GDM1 (cell line): ENCODE results near the gene CLEC10A.
"Not testable (repeated sequence)": the region's sequence is repeated elsewhere in the genome, so short reads cannot be mapped to it uniquely, and the experiment has no call there.

Source experiments
- DNase-seq: peaks from one replicate; lab custom pipeline; 2025; lab: John Stamatoyannopoulos, UW

The CLEC10A gene

DNA sequence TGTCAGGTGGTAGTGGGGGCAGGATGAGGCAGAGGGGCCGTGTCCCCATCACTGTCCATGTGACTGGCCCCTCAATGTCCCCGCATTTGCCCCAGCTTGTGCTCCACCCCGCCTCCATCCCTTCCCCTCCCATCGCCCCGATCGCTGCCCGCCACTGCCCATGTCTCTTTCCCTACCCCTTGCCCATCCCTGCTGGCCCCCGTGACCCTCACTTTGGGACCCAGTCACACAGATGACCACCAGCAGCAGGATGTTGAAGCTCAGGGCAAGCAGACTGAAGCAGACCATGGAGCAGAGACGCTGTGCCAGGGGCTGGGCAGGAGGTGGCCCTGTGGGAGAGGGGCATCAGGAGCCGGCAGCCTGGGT lies 28.5 kb upstream of the CLEC10A start:
- no peak for DNase-seq

DNA sequence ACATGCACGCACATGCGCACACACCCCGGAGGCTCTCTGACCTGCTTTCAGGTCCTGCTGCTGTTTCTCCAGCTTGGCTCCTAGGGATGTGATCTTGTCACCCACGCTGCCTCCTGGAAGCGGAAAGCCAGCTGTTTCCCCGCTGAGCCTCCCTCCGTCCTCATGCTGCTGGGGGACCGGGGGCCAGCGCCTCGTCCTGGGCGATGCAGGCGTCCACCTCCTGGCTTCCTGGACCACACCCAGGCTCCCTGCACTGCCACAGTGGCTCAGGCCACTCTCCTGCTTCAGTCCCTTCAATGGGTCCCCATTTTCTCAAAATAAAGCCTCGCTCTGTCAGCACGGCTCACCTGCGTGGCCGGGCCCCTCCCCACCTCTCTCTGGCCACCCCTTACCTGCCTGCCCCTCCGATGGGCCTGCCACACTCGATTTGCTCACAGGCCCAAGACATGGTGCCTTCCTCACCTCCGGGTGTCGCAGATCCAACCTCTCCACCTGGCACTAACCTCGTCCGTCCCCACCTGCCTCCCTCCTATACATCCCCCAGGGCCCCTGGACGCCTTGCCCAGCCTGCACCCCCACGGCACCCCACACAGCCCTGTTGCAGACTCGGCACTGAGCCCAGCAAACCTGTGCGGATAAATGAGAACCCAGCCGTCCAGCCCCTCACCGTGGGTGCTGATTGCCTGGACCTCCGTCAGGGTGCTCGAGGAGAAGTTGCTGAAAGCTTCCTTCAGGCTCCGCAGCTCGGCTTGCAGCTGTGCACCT lies 27.9 kb upstream of the CLEC10A start:
- no peak for DNase-seq

DNA sequence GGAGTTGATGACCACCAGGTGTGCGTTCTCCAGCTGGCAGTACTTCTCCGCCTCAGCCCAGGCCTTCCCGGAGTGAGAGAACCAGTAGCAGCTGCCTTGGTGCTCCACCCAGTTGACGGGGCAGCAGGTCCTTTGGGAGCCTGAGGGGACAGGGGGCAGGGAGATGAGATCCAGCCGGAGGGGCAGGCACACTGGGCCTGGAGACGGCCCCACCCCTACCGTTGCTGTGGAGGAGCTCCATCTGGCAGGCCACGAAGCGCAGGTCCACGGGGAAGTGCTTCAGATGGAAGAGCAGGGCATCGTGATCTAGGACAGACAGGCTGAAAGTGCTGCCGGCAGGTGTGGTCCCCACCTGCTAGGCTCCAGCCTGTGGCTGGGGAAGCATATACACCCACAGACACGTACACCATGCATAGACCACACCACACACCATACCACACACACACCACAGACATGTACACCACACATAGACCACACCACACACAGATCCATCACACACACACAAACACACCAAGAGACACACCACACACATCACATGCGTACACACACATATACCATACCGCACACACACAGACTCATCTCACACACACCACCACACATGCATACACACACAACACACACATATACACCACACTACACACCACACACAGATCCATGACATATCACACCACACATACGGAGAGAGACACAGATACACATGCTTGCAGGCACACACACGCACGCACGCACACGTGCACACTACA lies 27.1 kb upstream of the CLEC10A start:
- no peak for DNase-seq

DNA sequence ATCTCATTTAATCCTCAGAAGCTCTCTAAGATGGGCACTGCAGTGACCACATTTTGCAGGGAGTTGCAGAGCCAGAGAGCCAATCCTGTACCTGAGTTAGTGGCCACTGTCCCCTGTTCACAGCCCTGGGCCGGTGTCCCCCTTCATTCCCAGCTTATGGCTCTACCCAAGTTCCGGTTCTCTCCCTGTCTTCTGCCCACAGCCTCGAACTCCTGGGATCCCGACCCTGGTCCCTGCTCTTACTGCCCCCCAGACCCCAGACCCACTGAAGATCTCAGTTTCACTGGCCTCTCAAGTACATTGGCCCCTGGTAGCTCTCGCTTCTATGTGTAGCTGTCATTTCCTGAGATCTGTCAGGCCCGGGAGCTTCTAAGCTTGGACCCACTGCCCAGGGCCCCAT lies 22.4 kb upstream of the CLEC10A start:
- no peak for DNase-seq

DNA sequence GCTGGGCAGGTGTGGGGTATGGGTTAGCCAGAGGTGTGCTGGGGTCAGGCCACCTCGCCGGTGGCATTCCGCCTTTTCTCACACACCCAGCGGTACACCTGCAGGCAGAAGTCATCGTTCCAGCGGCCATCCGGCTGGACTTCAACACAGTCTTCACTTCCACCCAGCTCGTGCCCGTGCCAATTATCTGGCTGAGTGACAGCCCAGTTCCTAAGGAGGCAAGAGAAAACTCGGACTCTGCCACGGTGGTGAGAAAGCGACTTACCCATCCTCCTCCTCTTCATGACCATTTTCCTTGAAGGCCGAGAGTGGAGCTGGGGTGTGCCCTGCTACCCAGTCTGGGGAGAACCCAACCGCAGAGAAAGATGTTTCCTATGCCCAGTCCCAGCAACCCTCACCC lies 21.5 kb upstream of the CLEC10A start:
- DNase-seq = no peak

DNA sequence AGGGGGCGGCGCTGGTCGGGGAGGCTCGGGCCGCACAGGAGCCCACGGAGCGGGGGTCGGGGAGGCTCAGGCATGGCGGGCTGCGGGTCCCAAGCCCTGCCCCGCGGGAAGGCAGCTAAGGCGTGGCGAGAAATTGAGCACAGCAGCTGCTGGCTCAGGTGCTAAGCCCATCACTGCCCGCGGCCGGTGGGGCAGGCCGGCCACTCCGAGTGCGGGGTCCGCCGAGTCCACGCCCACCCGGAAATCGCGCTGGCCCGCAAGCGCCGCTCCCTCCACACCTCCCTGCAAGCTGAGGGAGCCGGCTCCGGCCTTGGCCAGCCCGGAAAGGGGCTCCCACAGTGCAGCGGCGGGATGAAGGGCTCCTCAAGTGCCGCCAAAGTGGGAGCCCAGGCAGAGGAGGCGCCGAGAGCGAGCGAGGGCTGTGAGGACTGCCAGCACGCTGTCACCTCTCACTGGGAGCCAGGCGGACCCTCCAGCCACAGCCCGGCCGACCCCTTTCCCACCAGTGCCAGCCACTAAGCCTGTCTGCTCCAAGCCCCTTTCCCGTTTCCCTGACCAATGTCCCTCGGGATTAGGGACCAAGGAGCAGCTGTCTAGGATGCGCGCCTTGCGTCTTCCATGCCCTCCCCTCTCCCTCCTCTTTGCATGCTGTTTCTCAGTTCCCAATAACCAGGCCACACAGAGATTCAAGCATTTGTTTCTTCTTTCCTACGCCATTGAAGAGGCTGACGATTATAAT lies 20.8 kb upstream of the CLEC10A start:
- DNase-seq = not testable (repeated sequence)

DNA sequence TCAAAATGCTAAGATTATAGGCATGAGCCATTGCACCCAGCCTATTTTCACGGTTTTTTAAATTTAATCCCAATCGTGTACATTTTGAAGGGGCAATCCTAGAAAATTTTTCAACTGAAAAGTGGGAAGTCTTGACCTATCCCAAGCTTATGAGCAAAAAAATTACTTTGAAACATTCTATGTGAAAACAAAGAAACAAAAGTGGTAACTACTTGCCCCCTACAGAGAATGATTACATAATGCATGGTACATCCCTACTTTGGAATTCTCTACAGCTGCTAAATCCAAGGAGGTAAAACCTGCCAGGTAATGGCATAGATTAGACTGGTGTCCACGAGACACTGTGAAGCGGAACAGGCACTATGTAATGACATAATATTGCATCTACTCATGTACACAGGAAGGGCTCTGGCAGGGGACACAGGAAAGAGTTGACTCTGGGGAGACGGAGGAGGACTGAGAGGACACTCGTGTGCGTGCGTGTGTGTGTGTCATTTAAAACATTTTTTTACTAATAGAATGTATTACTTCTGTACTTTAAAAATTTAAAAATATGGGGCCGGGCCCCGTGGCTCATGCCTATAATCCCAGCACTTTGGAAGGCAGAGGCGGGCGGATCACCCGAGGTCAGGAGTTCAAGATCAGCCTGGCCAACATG lies 18.9 kb upstream of the CLEC10A start:
- DNase-seq = no peak

DNA sequence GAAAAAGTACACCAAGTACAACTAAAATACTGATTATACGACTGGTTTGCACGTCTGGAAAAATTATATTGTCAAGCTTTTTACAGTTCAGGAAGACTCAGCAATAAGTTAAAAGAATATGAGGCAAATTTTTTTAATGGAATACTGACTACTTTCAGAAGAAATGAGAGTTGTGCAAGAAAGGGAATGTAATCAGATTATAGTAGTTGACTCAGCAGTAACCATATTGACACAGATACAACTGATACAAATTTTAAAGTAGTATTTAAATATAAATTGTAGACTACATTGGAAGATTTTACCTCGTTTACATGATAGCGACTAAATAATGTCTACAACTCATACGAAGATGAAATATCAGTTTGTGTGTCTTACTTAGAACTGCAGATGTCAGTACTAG lies 17.9 kb upstream of the CLEC10A start:
- DNase-seq = no peak

DNA sequence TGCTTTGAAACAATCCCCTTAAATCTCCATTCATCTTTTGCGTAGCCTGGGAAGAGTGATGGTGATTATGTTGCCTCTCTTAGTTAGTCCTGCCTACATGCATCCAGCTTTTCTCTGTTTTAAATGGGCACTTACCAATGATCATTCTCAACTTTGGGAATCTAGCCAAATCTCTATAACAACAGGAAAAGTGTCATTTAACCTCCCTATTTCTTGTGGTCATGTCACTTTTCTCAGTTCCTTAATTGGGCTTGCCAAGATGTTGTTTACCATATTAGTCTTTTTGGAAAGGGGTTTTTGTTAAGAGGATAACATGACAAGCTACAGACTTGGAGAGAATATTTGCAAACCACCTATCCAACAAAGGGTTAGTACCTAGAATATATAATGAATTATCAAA lies 15.6 kb upstream of the CLEC10A start:
- DNase-seq = peak; percentile 45

DNA sequence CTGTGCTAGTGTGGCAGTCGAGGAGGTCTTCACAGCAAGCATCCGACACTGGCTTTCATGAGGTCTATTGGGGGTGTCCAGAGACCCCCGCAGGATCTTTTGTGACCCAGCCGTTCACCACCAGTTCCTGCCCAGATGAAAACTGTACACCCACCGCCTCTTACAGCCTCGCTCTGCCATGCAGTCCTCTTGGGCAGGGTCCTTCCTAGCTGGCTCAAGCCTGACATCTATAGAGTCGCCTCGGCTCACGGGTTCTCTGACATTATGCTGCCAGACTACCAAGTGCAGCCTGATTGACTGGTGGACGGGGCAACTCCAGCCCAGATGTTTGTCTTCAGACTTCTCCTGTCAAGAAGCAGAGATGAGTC lies 14.6 kb upstream of the CLEC10A start:
- DNase-seq = no peak

DNA sequence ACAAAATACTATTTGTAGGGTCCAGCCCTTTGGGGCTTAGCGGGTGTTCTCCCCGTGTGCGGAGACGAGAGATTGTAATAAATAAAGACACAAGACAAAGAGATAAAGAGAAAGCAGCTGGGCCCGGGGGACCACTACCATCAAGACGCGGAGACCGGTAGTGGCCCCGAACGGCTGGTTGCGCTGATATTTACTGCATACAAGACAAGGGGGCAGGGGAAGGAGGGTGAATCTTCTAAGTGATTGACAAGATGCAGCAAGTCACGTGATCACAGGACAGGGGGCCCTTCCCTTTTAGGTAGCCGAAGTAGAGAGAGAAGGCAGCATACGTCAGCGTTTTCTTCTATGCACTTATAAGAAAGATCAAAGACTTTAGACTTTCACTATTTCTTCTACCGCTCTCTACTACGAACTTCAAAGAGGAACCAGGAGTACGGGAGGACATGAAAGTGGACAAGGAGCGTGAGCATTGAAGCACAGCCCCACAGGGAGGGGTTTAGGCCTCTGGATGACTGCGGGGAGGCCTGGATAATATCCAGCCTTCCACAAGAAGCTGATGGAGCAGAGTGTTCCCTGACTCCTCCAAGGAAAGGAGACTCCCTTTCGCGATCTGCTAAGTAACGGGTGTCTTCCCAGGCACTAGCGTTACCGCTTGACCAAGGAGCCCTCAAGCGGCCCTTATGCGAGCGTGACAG lies 11.4 kb upstream of the CLEC10A start:
- not testable (repeated sequence) for DNase-seq

DNA sequence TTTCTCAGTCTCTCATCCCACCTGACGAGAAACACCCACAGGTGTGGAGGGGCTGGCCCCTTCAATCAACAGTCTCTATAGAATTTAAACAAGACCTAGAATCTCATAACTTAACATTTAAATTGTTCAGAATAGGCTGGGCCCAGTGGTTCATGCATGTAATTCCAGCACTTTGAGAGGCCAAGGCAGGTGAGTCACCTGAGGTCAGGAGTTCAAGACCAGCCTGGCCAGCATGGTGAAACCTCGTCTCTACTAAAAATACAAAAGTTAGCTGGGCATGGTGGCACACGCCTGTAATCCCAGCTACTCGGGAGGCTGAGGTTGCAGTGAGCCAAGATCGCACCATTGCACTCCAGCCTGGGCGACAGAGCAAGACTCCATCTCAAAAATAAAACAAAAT lies 9.5 kb upstream of the CLEC10A start:
- not testable (repeated sequence) for DNase-seq

DNA sequence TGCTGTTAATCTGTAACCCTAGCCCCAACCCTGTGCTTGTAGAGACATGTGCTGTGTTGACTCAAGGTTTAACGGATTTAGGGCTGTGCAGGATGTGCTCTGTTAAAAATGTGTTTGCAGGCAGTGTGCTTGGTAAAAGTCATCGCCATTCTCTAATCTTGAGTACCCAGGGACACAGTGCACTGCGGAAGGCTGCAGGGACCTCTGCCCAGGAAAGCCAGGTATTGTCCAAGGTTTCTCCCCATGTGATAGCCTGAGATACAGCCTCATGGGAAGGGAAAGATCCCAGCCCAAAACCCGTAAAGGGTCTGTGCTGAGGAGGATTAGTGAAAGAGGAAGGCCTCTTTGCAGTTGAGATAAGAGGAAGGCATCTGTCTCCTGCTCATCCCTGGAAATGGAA lies 8.4 kb upstream of the CLEC10A start:
- DNase-seq = not testable (repeated sequence)

DNA sequence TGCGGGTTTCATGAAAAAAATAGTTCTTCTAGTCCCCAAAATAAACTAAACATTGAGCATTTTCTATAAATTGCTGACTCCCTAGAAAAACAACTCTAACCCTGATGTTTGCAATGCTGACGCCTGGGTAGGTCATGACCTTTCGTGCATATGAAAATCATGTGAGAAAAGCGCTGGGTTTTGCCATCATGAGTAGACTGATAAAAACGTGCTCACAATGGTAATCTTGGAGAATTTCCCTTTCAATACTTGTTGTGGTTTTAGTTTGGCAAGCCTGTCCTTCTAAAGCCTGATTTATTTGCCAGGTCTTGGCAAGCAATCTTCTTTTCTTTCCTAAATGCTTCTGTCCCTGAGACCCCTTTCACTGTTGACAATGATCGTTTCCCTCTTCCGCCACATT lies 4.0 kb upstream of the CLEC10A start:
- DNase-seq = no peak

DNA sequence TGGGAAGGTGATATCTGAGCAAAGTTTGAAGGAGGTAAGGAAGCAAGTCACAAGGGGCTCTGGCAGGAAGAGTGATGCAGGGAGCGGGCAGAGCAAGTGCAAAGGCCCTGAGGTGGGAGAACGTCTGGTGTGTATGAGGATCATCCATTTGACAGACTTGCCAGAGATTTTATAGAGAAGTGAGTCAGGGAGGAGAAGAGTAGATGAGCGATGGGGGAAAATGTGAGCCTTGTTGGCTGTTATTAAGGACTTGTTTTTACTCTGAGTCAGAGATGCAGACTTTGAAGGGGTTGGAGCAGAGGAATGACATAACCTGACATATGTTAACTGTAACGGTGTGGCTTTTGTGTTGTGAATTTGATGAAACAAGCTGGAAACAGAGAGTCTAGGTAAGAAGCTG lies 3.5 kb upstream of the CLEC10A start:
- no peak for DNase-seq

DNA sequence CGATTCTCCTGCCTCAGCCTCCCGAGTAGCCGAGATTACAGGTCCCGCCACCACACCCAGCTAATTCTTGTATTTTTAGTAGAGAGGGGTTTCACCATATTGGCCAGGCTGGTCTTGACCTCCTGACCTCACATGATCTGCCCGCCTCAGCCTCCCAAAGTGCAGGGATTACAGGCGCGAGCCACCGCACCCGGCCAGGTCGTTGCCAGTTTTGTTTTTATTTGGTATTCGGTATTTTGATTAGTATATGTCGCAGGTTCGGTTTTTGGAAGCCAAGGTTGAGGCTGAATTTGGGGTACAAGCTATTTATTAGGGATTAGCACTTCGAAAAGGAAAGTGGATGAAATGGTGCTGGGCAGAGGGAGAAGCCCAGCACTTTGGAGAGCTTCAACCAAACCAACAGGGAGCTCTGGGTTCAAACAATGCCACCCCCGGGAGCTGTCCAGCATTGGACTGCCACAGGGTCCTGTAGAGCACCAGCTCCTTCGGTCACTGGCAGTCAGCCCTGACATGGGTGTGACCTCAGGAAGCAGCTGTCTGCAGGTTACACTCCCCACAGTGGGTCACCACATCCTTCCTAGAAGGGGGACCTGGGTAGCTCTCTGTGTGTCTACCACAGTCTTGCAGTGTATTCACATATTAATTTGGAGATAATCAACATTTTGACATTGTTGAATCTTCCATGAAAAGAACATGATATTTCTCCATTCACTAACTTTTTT lies 1.5 kb upstream of the CLEC10A start:
- peak; percentile 70 for DNase-seq

DNA sequence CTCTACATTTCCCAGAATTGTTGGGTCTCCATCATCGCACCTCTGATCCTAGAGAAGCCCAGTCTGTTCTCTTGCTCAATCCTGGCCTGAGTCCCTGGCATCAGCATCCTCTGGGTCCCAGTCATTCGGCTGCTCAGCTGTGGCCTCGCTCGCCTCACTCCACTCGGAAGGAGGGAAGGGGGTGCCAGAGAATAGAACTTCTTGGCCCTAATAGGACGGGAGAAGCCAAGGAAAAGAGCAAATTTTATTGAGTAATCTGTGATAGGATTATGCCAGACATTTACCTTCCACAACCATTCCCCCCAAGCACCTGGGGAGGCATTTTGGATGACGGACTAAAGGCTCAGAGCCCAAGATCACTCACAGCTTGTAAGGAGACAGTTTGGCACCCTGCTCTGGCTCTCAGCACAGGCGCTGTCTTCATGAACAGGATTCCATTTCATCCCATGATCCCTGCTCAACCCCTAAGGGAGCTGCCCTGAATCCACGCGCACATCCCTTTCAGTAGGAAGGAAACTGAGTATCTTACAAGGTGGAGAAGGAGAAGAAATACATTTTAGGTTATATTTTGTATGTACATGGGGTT lies 498 bp upstream of the CLEC10A start:
- no peak for DNase-seq

DNA sequence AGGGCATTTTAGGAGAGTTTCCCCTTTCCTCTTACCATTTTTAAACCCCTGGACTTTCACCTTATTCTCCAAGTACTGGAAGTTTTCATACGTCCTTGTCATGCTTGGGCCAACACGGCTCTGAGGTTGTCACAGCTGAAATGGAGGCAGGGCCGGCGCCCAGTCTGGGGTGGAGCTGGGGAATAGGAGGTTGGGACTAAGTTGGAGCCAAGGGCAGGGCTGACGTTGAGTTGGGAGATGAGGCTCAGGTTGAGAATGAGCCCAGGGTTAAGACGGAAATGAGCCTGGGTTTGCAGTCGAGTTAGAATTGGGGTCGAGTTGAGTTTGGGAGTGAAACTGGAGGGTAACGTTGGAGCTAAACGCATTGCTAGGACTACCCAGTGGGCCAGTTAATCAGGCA lies 1.3 kb downstream of the CLEC10A start:
- no peak for DNase-seq

DNA sequence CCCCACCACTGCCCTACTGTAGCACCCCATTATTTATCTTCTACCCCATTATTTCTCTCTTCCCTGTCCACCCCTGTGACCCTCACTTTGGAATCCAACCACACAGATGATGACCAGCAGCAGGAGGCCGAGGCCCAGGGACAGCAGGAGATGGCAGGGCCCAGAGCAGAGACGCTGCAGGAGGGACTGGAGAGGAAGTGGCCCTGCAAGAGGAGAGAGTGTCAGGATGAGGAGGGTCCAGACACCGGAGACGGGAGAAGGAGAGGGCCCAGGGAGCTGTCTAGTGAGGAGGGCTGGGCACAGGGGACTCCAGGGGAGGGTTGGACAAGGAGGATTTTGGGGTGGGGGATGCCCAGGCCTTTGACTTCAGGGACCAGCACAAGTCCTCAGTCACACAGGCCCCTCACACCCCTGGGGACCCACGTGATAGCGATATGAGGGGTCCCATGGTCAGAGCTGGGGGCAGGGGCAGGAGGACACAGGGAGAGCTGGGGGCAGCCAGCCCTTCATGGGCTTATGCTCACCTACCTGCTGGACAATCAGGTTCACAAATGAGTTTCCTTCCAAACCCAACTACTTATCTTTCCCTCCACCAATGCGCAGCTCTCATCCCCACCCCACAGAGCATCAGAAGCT lies 2.0 kb downstream of the CLEC10A start:
- DNase-seq = no peak

DNA sequence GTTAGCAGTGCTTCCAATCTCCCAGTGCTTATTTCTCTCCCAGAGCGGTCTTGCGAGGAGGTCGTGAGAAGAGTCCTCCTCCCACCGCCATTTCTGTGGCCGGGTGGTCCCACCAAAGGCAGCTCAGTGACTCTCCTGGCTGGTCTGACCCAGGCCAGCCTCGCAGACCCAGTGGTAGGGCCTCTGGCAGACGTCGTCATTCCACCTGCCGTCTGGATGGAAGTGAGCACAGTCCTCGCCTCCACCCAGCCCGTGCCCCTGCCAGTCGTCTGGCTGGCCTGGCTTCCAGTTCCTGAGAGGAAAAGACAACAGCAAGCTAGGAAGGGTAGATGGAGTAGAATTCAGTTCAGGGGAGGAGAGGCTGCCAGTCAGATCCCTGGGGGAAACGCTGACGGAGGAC lies 5.1 kb downstream of the CLEC10A start:
- DNase-seq = no peak
